Loucy (cell line): ENCODE data around the gene ACAA1.

ENCODE experiments used
- CTCF ChIP-seq: fragments of 200-600 bp; sonication (generic); conservative IDR thresholded peaks from 2 replicates; pipeline ENCODE4 v1.5.1; 2014; ENCODE audit warnings: mild to moderate bottlenecking, antibody characterized with exemption, low read length
- EZH2phosphoT487 ChIP-seq: fragments of 200-600 bp; IDR thresholded peaks from 2 replicates; pipeline ENCODE4 v1.6.1; 2018; ENCODE audit warnings: antibody characterized with exemption, mild to moderate bottlenecking, moderate library complexity, borderline replicate concordance

GRCh38 chr3:38155825-38156224, 18.9 kb upstream of the ACAA1 start:
- TF ChIP-seq CTCF (no peak), EZH2phosphoT487 (no peak)
